Transverse colon (tissue), 3 donors: ENCODE data around the gene CLSTN2.

Experiments used
- EP300 ChIP-seq: sonication (generic); formaldehyde crosslinking; IDR thresholded peaks from one replicate; pipeline ENCODE4 v1.6.1; 2017; ENCODE audit warnings: antibody characterized with exemption, low read depth
- TF ChIP-seq, protein P1 (sequence below), 5 experiments: fragments of 200-600 bp in 3 of 5; fragments of 450-650 bp in 2 of 5; sonication (generic) in 3 of 5; IDR thresholded peaks; 1 replicate in 2 of 5; 2 replicates in 3 of 5; pipeline ENCODE4 v1.5.1; 2016 to 2017; ENCODE audit warnings: antibody characterized with exemption in 5 of 5, inconsistent platforms in 3 of 5, mild to moderate bottlenecking in 2 of 5, moderate library complexity in 1 of 5

DNA sequence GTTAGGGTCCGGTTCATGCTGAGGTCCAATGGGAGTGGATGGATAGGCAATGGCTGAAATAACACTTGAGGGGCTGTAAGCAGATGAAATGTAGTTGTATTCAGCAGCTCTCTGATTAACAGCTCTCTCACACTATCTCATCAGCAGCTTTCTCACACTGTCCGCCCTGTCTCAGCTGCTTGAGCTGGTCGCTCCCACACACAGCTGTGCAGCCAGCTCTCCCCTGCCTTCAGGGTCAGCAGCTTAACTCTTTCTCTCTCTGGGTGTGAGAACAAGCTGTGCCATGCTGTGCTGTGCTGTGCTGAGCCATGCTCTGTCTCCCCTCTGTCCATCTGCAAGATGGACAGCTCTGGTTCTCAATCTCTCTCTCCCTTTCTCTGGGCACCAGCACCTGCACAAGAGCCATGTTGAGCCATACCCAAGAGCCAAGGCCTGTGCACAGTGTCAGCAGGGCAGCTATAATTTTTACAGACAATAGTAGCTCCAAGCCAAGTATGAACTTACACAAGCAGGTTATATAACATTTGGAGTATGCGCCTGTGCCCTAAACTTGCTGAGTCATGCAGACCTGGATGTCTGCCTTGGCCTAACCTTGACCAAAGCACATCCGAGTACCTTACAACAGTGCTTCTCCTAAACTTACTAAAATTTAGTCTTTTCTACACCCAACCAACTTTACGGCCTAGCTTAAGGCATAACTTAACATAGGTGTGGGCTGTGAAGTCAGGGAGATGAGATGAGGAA, 451.5 kb downstream of the CLSTN2 start:
- TF ChIP-seq, protein P1, sequence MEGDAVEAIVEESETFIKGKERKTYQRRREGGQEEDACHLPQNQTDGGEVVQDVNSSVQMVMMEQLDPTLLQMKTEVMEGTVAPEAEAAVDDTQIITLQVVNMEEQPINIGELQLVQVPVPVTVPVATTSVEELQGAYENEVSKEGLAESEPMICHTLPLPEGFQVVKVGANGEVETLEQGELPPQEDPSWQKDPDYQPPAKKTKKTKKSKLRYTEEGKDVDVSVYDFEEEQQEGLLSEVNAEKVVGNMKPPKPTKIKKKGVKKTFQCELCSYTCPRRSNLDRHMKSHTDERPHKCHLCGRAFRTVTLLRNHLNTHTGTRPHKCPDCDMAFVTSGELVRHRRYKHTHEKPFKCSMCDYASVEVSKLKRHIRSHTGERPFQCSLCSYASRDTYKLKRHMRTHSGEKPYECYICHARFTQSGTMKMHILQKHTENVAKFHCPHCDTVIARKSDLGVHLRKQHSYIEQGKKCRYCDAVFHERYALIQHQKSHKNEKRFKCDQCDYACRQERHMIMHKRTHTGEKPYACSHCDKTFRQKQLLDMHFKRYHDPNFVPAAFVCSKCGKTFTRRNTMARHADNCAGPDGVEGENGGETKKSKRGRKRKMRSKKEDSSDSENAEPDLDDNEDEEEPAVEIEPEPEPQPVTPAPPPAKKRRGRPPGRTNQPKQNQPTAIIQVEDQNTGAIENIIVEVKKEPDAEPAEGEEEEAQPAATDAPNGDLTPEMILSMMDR (IDR thresholded peaks at IDR 0.05), result no peak
- no peak for TF ChIP-seq EP300
